Epithelial cell of proximal tubule (primary cell): ENCODE results near the gene SEC16A. TPM values are rescaled to one million over a fixed set of nuclear protein-coding genes. Genes with fewer than 3 reads are reported as not detected.

Source experiments
- DNase-seq: peaks from one replicate; pipeline ENCODE4 v3.0.0-alpha.2; 2011; ENCODE audit warnings: low read depth
- H3K4me3 ChIP-seq: 2 replicates; pipeline ENCODE4 v1.5.1; 2011; ENCODE audit warnings: low read depth, mild to moderate bottlenecking, low read length
- total RNA-seq: library from RNA; depleted of rRNA; stranded (reverse); fragments of >200 nt; gene quantifications from 2 replicates; pipeline ENCODE4 v1.2.3, GENCODE V29; 2015
- TF ChIP-seq, protein P1 (sequence below): conservative IDR thresholded peaks from 2 replicates; pipeline ENCODE4 v1.5.1; 2012; ENCODE audit warnings: low read depth, mild to moderate bottlenecking, low read length

SEC16A gene
- total RNA-seq, 1 donor from 2014 or later: 41.7 TPM

DNA sequence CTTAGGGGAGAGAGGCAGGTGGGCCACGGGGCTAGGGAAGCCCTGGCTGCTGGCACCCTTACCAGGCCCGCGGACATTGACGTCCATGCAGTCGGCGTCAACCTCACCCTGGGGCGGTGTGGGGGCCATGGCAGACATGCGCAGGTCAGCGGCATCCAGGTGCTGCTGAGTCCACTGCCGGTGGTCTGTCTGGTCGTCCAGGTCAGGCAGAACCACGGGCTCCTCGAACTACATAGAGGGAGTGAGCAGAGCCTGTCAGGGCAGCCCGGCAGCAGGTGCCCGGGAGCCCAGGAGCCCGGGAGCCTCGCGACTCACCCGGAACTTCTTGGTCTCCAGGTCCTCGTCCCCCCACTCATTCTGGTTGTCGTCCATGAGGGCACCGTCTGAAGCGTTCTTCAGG, 18.8 kb upstream of the SEC16A start:
- DNase-seq: no peak
- H3K4me3 ChIP-seq: no peak overlapping the region
- TF ChIP-seq, protein P1, sequence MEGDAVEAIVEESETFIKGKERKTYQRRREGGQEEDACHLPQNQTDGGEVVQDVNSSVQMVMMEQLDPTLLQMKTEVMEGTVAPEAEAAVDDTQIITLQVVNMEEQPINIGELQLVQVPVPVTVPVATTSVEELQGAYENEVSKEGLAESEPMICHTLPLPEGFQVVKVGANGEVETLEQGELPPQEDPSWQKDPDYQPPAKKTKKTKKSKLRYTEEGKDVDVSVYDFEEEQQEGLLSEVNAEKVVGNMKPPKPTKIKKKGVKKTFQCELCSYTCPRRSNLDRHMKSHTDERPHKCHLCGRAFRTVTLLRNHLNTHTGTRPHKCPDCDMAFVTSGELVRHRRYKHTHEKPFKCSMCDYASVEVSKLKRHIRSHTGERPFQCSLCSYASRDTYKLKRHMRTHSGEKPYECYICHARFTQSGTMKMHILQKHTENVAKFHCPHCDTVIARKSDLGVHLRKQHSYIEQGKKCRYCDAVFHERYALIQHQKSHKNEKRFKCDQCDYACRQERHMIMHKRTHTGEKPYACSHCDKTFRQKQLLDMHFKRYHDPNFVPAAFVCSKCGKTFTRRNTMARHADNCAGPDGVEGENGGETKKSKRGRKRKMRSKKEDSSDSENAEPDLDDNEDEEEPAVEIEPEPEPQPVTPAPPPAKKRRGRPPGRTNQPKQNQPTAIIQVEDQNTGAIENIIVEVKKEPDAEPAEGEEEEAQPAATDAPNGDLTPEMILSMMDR: no peak

DNA sequence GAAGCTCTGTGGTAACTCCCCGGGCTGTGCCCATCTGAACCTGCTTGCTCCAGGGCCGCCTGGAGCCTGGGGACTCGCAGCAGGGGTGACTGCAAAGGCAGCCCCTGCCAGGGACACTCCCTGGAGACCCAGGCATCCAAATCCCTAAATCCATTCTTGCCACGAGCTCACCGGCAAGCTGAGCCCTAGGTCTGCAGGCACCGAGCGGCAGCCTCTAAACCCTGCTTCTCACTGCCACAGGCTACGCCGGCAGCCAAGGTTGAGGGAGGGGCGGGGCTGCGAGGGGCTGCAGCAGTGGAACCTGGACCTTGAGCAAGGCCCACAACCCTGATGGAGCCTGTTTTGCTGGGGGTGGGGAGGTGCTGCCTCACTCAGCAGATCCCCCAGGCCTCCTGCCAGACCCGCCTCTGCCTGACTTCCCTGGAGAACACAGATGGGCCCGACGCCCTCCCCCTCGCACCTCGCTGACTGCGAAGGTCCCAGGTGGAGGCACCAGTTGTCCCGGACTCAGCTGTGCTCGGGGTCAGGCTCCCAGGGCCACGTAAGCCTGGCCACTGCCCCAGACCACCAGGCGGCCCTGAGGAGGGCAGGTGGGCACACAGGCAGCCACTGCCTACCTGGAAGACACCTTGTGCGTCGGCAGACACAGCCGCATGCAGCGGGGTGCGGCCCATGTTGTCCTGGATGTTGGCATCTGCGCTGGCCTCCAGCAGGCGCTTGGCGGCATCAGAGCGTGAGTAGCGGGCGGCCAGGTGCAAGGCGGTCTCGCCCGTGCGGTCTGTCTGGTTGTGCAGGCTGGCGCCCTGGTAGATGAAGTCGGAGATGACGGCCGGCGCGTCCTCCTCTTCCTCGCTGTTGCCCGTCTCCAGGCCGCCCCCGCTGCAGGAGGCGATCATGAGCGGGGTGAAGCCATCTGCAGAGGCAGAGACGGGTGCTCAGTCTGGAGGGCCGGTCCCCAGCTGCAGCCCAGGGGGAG, 17.4 kb upstream of the SEC16A start:
- no peak for DNase-seq
- TF ChIP-seq, protein P1: no peak
- no peak overlapping the region for H3K4me3 ChIP-seq

DNA sequence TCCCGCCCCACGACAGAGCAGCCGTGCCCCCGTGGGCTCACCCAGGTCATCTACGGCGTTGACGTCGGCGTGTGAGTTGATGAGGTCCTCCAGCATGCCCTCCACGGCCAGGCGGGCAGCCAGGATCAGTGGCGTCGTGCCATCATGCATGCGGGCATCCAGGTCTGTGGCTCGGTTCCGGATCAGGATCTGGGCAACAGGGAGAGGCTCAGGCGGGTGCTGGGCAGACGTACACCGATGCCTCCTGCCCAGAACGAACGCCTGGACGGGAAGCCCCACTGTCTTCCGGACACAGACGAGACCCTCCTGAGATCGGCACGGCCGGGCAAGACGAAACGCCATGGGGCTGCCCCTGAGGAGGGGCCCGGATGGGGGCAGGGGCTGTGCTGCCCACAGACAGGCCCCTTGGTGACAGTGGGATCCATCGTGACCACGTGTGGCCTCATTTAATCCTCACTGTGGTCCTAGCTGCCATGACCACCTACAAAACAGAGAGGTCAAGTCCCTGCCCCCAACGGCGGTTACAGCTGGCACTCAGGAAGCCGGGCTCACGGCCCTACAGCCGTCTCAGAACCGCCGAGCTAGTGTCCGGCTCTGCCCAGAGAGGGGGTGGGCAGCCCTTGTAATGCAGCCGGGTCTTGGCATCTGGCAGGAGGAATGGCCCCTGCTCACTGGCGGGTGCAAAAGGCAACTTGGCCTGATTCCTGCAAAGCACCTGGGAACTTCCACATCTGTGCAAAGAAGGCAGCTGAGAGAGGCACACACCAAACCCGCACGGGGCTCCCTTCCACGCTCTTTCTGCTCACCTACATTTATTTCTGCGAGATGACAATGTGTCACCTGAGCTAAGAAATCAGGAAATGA, 16.5 kb upstream of the SEC16A start:
- TF ChIP-seq, protein P1: no peak
- H3K4me3 ChIP-seq: no peak overlapping the region
- DNase-seq: no peak

DNA sequence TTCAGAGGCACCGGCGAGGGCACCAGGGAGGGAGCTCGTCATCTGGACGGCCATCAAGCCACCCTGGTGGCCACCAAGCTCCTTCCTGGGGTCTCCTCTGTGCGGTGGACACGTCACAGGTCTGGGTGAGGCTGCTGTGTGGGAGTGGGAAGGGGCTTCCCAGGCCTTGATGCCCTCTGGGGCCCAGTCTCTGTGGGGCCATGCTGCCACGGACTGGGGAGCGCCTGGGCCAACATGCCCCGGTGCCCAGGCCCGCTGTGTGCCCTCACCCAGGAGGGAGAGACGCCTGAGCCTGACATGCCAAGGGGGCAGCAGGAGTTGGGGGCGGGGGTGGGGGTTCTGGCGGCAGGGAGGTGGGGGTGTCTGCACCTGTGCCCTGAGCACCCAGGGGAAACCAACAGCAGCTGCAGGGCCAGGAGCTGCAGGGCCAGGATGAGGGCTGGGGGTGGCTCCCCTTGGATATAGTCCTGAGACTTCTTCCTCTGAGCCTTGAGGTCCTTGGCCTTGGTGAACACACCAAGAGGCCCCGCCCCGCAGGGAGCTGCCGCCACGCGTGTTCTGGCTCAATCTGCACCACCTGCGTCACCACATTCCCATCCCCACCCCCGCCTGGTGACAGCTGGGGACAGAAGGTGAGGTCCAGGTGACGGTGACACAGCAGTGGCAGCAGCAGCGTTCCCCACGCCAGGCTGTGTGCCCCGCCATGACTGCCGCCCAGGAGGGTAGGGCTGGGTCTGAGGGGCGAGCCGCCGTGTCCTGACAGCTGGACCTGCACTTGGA, 15.3 kb upstream of the SEC16A start:
- DNase-seq: no peak
- no peak overlapping the region for H3K4me3 ChIP-seq
- TF ChIP-seq, protein P1: no peak

DNA sequence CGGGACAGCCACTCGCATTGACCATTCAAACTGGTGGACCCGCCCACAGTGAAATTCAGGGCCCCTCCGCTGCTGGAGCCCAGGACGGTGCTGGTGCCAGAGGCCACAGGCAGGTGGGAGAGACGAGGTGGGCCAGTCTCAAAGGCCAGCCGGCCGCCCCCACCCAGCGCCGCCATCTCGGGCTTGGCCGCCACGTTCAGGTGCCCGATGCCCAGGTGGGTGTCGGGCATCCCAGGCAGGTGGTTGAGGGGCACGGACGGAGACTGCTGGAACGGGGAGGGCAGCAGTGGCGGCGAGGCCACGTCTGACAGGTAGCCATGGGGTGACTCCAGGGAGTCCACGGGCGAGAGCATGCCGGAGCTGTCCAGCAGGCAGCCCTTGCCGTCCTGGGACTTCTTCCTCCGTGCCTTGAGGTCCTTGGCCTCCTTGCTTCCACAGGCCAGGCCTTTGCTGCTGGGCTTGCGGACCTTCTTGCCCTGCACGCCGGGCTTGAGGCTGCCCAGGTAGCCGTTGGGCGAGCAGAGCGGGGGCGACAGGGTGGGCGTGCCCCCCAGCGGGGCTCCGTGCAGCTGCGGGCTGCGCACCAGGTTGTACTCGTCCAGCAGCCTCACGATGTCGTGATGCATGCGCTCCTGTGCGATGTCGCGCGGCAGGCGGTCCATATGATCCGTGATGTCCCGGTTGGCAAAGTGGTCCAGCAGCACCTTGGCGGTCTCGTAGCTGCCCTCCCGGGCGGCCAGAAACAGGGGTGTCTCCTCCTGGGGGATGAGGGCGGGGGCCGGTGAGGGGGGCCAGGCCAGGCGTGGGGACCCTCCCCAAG, 14.2 kb upstream of the SEC16A start:
- no peak overlapping the region for H3K4me3 ChIP-seq
- TF ChIP-seq, protein P1: no peak

DNA sequence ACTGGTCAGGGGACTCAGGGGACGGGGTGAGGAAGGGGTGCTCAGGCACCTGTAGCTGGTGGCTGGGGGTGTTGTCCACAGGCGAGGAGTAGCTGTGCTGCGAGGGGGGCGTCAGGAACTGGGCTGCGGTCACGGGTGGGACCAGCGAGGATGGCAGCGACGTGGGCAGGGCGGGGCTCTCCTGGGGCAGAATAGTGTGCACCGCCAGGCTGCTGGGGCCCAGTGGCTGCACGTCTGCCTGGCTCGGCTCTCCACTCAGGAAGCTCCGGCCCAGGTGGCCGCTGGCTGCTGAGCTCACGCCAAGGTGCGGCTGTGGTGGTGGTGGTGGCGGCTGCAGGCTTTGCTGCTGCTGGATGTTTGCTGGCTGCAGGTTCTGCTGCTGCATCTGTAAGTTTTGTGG, 13.3 kb upstream of the SEC16A start:
- H3K4me3 ChIP-seq: no peak overlapping the region
- TF ChIP-seq, protein P1: no peak
- no peak for DNase-seq

More for the DNA sequence above, 14.2 kb upstream of the SEC16A start:
- no peak for DNase-seq
